IPS-18c (cell line): Measurements from ENCODE around the gene BRD2.

Source experiments
- H3K4me3 ChIP-seq: 2 replicates; pipeline ENCODE4 v1.7.0; 2013; ENCODE audit warnings: low read depth, mild to moderate bottlenecking, low read length, moderate library complexity; ENCODE audit not compliant: insufficient read depth
- H3K9me3 ChIP-seq: one replicate; pipeline ENCODE4 v1.6.1; 2013; ENCODE audit warnings: mild to moderate bottlenecking, low read length, moderate library complexity; ENCODE audit not compliant: control insufficient read depth, insufficient read depth

The BRD2 gene

DNA sequence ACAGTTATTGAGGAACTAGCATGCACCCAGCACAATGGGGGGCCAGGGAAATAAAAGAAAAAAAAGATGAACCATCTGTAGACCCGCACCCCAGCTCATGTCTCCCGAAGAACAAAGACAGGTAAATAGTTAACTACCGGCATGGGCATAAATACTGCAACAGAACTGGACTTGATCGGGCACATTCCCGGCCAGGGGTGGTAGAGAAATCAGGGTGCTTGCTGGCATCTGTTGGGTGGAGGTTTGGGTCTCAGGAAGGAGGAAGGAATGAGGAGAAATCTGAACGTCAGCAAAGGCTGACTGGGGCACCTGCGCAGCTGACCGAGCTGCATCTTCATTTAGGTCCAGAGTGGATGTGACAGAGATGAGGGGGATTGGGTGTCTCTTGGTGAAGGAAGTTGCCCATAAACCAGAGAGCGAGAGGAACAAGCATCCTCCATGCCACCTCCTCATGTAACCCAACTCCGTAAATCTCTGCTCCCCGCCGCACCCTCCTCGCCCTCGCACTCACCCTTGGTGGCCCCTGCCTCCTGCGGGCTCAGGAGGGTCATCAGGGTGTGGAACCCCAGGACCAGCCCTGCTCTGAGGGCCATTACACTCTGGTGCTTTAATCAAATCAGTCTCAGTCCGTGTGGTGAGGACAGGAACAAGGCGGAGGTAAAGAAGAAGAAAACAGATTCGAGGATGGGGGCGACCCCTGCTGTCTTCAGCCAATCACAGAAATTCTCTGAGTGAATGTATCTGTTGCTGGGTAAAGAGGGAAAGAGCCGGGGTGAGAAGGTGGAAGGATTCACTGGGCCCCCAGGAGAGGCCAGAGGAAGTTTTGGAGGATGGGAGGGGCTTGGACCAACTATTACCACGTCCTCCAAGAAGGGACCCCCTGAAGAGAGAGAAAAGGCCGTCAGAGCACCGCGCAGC, 40.8 kb downstream of the BRD2 start, which contains the start of gene HLA-DOA:
Gene HLA-DOA, minus strand, starts transcription at position 648 of the 918 bp plus-strand sequence.
- Histone ChIP-seq H3K4me3 (peak within 1 kb of the TSS; percentile 67), H3K9me3 (no peaks in the 10 kb centered on the region)

DNA sequence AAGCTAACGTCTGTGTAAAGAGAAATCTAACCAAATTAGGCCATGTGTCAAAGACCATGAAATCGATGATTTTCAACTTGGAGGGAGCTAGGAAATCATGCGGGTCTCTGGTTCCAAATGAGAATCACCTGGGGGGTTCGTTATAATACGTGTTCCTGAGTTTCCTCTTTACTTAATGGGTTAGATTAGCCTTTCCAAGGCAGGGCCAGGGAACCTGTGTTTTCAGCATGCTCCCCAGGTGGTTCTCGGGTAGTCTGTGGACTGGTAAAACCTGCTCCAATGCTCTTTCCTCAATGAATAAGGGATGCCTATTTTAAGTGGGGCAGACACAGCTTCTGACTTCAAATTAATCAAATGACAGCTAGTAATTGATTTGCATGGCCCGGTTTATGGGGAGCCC, 42.0 kb downstream of the BRD2 start:
- Histone ChIP-seq H3K9me3 (no peaks in the 10 kb centered on the region), H3K4me3 (no peak overlapping the region)

DNA sequence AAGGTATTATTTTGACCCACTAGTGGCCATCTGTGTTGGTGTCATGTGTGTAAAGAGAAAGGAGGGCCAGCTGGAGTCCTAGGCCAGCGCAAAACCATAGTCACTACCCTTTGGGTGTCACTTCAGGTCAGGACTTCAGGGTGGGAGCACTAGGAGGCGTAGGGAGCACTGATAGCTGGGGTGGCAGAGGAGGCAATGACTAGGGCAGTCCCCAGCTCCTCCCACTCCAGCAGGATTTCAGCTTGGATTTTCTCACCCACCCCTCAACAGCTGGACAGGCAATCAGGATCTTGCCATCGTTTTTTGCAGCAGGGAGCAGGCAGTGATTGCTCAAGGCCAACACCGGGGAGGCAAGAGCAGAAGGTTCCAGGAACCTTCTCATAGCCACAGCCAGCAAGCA, 45.2 kb downstream of the BRD2 start:
- H3K4me3 ChIP-seq, result no peak overlapping the region
- H3K9me3 ChIP-seq, result no peaks in the 10 kb centered on the region

GRCh38 chr6:33014841-33015634, 46.6 kb downstream of the BRD2 start:
- Histone ChIP-seq H3K4me3 (no peak overlapping the region), H3K9me3 (no peaks in the 10 kb centered on the region)

DNA sequence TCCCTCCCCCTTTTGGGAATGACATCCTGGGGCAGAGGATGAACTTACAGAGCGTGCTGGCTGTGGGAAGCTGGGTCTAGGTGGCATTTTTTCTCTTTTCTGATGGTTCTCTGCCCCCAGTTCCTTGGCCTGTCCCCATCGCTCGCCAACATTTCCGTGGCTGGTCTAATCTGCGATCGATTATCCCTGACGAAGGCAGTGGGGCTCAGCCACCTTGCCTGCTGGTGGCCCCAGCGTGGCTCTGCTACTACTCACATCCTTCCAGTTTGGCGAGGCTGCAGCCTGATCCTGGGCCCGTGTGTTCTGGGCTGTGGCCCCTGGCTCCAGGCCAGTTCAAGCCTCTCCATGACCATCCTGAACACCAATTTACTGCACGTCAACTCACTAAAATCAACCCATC, 47.4 kb downstream of the BRD2 start:
- Histone ChIP-seq H3K4me3 (no peak overlapping the region), H3K9me3 (no peaks in the 10 kb centered on the region)

DNA sequence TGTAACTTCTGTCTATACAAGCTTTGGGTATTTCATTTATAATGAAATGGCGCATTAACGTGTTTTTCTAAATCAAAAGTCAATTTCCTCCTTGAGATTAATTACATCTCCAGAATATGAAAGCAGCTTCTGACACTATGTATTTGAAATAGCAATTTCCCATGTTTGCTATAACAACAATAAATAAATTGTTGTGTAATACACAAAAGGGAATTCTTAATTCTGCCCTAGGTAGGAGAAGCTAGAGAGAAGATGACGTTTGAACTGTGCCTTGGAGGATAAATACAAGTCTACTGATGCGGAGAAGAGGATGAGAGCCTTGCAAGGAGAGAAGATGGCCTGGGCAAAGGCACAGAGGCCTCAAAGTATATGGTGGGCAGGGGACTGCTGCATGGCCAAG, 48.6 kb downstream of the BRD2 start:
- Histone ChIP-seq H3K4me3 (no peak overlapping the region), H3K9me3 (no peaks in the 10 kb centered on the region)

GRCh38 chr6:33017694-33018353, 49.4 kb downstream of the BRD2 start:
- H3K4me3 ChIP-seq, result no peak overlapping the region

GRCh38 chr6:33018418-33018817, 50.0 kb downstream of the BRD2 start:
- H3K9me3 ChIP-seq, result no peaks in the 10 kb centered on the region
- no peak overlapping the region for H3K4me3 ChIP-seq

More at GRCh38 chr6:33017694-33018353, 49.4 kb downstream of the BRD2 start:
- no peaks in the 10 kb centered on the region for H3K9me3 ChIP-seq

DNA sequence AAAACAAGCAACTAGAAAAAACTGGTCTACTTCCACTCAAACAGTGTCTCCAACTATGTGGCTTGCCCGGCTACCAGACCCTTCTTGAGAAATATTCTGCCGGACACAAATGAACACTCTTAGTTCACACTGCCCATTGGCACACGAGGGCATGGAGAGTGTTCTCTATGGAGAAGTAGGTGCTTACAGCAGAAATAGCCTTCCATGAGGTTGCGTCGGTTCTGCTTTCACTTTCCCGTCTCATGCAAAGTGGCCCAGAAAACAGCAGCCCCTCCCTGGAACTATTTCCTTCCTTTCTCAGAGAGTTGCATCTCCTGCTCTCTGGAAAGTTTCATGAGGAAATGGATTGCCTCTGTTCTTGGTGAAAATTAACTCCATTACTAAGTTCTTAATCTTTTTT, 50.5 kb downstream of the BRD2 start:
- H3K4me3 ChIP-seq, result no peak overlapping the region
- no peaks in the 10 kb centered on the region for H3K9me3 ChIP-seq

GRCh38 chr6:33019372-33019771, 51.0 kb downstream of the BRD2 start:
- no peak overlapping the region for H3K4me3 ChIP-seq
- no peaks in the 10 kb centered on the region for H3K9me3 ChIP-seq

DNA sequence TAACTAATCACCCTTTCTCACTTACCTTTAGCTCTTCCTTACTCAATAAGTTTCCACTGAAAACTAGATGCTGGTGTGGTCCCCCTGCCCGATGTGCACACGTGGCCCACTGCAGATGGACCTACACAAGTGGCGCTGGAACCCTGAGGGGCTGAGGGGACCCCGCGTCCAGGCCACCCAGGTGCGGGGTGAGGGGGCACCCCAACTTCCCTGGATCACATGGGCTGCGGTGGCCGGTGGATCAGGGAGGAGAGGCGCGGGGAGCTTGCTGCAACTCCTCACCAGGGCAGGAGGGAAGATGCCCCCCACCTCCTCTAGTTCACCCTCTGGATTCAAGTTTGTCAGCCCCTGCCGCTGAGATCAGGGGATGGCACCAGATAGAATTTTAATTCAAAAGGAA, 53.5 kb downstream of the BRD2 start:
- Histone ChIP-seq H3K9me3 (no peaks in the 10 kb centered on the region), H3K4me3 (no peak overlapping the region)

DNA sequence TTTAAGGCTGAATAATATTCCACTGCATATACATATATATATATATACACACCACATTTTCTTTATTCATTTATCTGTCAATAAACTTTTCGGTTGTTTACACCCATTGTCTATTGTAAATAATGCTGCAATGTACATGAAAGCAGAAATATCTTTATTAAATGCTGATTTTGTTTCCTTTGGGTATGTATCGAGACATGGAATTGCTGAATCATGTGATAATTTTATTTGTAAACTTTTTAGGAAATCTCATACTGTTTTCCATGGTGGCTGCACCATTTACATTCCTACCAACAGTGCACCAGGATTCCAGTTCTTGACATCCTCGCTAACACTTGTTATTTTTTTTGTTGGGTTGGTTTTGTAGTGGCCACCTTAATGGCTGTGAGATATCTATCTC, 55.1 kb downstream of the BRD2 start:
- no peak overlapping the region for H3K4me3 ChIP-seq
- no peaks in the 10 kb centered on the region for H3K9me3 ChIP-seq

GRCh38 chr6:33024521-33024920, 56.1 kb downstream of the BRD2 start:
- H3K9me3 ChIP-seq, result no peaks in the 10 kb centered on the region
- H3K4me3 ChIP-seq, result no peak overlapping the region

- no peaks in the 10 kb centered on the region for H3K9me3 ChIP-seq
- no peak overlapping the region for H3K4me3 ChIP-seq
Measured at GRCh38 chr6:33028220-33028849, 59.9 kb downstream of the BRD2 start.

DNA sequence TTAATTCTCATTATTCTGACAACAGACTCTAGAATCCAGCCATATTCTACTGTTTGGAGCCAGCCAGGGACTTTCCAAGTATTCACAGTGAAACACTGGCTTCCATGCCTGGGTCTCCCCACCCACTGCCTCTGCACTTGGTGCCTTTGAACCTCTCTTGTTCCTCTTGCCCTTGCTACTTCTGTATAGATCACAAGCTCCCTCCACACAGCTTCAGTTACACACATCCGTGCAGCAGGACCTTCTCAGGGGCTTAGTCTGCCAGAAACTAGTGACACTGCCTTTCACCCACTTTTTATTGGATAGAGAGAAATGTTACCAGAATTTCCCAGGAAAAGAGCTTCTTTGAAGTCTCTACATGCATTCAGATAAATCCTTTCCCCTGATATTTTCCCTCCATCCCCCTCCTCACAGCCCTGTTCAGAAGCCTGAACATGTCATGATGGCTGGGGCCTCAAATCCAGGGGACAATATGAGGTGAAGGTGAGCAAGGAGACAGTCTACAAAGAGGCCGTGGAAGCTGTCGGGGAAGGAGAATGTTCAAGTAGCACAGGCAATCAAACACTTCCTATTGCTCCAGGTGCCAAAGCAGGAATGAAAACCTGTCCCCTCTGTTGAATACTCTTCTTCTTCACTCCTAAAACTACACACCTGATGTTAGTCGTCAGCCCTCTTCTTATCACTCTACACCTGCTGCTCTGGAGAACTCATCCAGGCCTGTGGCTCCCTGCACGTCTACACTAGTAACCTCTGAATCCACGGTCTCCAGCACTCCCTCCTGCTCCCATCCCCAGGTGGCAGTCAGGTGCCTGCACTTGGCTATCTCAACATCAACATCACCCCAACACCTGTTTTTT, 61.2 kb downstream of the BRD2 start:
- Histone ChIP-seq H3K9me3 (no peaks in the 10 kb centered on the region), H3K4me3 (no peak overlapping the region)

DNA sequence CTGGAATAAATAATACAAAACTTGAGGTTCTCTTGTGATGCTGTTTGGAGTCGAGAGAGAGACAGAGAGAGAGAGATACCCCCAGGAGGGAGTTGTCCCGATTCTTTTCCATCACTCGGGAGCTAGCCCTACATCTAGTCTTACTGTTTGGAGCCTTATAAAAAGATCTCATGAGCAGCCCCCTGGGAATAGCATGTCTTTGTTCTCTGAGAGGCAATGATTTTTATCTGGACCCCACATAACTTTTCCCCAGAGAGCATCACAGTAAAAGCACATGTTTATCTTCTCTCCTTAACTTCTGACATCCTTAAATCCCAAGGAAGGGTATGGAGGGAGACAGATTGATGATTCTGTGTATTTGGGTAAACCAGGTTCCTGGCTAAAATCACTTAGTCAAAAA, 61.9 kb downstream of the BRD2 start:
- no peak overlapping the region for H3K4me3 ChIP-seq
- H3K9me3 ChIP-seq, result no peaks in the 10 kb centered on the region
